Measurements from ENCODE around the gene ATP6V0D1.

GRCh38 chr16:67447508-67448076 is 33.4 kb downstream of the ATP6V0D1 start:
- TF ChIP-seq POLR2A (IDR thresholded peaks at IDR 0.05; ENCODE audit: low read depth, low read length) (no peak), POLR2AphosphoS5 (IDR thresholded peaks at IDR 0.05; ENCODE audit: low read depth, low read length) (no peak), TAF1 (IDR thresholded peaks at IDR 0.05; ENCODE audit: low read depth, low read length) (no peak), PAX5 (IDR thresholded peaks at IDR 0.05; ENCODE audit: insufficient read depth, low read length, severe bottlenecking) (no peak), SPI1 (IDR thresholded peaks at IDR 0.05; ENCODE audit: low read depth, low read length) (0 out of 2 replicates have a peak, but pooled peaks have one; percentile 9)

All from GM12891 (cell line).